GM18858 (cell line): ENCODE data around the gene SEC22C.
A peak's percentile ranks its signal among the peaks of the same experiment; 100 is the strongest.
"Not testable (repeated sequence)": the region's sequence is repeated elsewhere in the genome, so short reads cannot be mapped to it uniquely, and the experiment has no call there.

Experiments used
- ATAC-seq: cut with Tn5 transposase; IDR thresholded peaks from one replicate; pipeline ENCODE4 v1.9.1; 2021; ENCODE audit not compliant: unreplicated experiment

SEC22C gene

DNA sequence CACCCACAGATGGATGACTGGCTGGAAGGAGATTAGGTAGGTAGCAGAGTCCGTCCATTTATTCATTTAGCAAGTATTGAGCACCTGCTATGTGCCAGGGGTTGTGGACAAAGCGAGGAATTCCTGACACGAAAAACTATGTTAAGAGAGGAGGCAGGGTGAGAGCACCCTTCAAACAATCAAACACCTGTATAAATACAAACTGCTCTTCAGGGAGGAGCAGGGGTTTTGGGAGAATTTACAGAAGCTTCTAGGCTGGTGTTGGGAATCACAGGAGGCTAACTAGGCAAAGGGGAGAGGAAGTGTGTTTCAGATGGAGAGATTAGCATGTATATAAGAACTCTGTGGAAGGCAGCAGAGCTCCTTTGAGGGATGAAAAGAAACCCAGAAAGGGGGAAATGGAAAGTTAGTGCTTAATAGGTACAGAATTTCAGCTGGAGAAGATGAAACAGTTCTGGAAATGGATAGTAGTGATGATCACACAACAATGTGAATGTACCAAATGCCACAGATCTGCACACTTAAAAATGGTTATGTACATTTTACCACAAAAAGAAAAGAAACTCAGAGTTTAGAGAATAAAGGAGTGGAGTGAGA, 805 bp upstream of the SEC22C start:
- ATAC-seq: no peak

DNA sequence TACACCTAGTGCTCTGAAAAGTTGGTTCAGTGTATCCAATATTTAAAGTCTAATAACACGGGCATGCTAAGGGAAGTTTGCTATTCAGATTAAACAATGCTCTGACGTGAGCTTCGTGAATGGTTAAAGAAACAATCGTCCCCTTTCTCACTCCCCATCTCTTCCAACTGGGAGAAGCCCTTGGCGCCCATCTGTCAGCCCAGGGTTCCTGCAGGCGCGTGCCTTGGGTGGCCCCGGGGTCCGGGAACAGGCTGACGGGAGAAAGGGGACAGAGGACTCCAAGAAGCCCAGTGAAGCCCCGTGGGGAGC, 413 bp downstream of the SEC22C start:
- ATAC-seq: no peak

DNA sequence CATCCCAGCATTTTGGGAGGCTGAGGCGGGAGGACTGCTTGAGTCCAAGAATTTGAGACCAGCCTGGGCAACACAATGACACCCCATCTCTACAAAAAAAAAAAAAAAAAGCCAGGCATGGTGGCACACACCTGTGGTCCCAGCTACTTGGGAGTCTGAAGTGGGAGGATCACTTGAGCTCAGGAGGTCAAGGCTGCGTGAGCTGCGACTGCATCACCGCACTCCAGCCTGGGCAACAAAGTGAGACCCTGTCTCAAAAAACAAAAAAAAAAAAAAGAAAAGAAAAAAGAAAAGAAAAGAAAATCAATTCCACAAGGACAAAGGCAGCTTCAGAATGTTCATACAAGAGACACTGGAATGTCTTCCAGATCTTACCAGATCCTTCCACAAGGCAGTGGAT, 2.4 kb downstream of the SEC22C start:
- not testable (repeated sequence) for ATAC-seq

DNA sequence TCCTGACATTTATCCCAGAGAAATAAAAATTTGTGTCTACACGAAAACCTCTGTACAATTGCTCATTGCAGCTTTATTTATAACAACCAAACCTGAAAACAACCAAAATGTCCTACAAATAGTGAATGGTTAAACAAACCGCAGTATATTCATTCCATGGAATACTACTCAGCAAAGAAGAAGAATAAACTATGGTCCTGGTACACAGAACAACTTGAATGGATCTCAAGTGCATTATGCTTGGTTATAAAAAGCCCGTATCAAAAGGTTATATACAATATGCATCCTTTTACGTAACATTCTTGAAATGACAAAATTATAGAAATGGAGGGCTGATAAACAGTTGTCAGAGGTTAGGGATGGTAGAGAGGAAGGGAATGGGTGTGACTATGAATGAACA, 3.7 kb downstream of the SEC22C start:
- ATAC-seq: no peak

DNA sequence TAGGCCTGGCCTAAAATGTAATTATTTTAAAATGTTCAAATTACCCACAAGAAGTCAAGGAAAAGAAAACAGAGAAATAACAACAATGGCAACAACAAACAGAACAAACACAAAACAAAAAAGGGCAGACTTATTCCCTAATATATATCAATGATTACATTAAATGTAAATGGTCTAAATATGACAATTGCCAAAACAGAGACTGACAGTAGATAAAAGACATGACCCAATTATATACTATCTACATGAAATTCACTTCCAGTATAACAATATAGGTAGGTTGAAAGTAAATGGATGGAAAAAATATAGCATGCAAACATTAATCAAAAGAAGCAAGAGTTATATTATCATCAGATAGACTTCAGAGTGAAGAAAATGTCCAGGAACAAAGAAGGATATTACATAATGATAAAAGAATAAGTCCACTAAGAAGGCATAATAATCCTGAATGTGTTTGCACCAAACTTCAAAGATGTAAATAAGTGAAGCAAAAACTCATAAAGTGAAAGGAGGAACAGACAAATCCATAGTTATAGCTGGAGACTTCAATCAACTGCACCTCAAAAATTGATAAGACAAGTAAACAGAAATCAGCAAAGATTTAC, 6.5 kb downstream of the SEC22C start:
- ATAC-seq: no peak

DNA sequence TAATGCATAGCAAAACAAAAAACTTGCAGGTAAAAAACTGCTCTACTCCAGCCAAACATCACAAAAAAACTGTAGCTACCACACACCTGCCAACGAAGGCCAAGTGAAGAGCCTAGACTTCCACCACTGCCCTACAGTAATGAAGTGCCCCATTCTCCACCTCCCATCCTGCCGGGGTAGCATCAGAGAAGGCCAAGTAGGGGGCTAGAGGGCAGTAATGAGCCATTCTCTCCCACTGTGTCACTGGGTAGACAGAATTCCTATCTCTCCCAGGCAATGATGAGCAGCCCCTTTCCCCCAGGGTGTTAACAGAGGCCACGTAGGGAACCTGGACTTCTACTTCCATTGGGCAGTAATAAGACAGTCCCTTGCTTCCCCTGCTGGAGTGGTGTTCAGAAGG, 9.5 kb downstream of the SEC22C start:
- no peak for ATAC-seq

DNA sequence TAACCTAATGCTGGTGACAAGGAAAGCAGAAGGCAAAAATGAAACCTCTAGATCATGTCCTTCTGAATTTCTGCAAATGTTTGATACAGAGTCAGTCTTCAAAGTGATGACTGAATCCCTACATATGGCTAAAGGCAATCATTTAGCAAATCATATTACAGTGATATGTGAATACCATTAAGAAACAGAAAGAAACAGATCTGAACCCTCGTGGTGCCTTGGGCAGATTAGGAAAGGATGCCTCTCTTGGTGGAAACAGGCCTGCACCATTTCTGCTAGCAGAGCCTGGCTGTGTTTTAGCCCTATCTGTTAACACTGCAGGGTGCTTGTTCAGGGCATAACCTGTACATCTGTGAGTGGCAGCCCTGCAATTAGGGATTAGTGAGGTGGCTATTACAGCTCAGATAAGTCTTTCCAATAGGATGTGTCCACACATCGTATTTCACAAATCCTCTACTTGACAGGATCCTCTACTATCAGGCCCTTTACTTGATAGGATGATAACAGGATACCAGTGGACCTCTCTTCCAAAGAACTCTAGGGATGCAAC, 12.1 kb downstream of the SEC22C start:
- no peak for ATAC-seq

DNA sequence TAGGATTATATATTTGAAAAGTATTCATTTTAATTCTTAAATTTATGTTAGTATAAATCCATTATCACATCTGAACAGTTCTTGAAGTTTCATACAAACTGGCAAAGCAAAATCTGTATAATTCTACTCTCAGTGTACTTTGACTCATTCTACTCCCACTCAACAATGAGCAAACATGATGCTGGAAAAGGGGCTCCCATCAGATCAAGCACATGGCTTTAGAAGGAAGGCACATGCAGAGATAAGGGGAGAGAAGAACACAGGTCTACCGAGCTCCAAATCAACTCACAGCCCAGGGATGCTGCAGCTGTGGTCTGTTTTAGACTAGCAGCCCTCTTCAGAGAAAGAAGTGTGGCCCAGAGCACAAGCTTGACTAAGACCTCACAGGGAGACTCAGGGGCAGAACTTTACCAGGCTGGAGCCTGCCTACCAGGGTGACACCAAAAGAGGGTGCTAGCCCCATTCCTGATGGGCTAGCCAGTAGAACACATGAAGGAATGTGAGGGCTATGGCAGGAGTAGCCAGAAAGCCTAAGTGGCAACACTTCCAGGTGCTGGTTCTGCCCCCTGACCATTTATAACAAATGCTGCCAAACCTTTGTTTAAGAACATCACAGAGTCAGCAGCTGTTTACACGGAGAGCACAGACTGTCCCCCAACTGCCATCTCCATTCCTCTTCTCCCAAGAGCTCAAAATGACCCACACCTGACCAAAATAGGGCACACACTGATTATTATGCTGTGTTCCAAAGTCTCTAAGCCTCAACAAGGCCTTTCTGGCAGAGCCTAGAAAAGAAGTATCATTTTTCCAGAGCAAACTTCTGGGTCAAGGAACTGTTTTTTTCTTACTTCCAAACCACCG, 19.5 kb downstream of the SEC22C start:
- no peak for ATAC-seq

DNA sequence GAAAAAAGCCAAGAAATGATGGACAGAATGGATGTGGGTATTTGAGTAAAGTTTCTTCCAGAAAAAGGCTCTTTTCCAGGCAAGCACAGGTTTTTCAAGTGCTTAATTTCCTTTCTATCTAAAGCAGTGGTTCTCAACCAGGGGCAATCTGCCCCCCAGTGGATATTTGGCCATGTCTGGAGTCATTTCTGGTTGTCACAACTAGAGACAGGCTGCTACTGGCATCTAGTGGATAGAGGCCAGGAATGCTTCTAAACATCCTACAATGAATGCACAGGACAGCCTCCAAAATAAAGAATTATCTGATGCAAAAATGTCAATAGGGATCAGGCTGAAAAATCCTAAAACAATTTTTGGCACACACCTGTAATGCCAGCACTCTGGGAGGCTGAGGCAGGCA, 23.9 kb downstream of the SEC22C start:
- ATAC-seq: no peak

DNA sequence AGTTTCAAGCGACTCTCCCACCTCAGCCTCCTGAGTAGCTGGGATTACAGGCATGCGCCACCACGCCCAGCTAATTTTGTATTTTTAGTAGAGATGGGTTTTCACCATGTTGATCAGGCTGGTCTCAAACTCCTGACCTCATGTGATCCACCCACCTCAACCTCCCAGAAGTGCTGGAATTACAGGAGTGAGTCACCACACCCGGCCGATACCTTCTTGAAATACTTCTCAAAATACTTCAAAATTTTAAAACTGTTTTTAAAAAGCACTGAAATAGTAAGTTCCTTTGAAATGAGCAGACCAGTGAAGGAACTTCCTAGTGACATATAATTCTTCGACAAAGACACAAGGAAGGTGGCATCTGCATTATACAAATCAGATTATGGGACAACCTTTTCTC, 24.9 kb downstream of the SEC22C start:
- ATAC-seq: not testable (repeated sequence)

DNA sequence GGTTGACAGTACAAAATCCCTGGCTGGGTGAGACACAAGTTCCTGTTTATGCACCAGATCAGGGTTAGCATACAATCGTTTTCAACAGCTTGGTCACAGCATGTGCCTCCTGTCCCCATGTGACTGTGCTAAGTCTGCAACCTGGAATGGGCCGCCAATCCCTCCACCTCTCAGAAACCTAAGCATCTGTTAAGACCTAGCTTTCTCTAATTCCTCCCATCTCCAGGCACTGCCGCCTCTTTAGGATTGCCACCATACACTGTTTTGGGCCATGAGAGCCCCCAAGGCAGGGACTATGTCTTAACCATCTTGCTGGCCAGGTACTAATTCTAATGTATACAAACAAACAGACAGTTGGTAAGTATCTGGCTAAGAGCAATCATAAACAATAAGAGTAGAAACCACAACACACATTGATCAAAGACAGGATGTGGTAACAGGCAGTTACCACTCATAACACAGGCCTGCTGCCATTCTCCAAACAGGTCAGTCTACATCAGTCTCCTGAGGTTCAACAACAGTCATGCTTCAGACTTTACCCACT, 25.6 kb downstream of the SEC22C start:
- ATAC-seq: peak; percentile 78

DNA sequence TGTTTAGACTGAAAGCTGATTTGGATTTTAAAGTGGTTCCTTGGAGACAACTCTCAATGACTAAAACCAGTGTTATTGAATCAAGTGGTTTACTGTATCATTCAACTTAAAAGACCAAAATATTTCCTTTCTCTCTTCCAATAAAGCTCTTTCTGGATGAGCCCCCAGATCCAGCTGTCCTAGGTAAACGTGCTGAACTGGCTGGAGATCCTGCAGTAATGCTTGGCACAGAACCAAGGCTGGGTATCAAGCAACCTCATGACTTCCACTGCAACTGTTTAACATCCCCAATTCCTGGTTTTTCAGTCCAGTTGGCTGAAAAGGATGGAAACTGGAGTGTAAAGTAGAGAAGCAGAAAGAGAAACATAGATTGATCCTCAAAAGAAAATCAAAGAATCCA, 28.9 kb downstream of the SEC22C start:
- no peak for ATAC-seq

DNA sequence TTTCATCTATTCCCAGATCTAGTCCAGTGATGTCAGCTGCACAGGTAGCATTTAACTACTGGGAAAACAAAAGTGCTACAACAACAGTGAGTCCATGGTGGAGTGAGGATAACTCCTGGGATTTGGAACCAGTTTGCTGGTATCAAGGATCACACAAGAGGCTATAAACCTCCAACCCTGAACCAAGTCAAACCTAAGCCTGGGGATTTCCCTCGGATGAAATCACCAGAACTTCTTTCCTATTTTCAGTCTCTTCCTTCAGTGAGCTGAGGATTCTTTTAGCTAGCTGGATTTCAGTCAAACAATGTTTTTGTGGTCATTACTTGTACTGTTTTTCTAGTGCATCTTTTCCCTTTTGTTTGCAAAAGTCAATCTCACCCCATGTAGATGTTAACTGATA, 31.5 kb downstream of the SEC22C start:
- ATAC-seq: no peak

DNA sequence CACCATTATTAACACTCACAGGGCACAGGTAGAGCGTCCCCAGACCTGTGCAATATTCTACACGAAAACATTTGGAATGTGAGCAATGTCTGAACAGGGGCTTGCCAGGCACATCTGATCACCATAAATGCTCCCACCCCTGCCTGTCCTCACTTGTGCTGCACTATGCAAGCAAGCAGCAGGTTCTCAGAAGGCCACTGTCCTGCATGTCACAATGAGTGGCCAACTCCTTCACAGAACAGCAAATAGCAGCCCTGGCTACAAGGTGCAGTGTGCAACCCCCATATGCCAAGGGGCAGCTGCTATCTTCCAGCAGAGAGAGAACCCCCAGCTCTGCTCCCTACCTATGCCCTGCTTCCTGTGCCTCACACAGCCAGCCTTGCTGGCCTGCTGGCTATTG, 32.6 kb downstream of the SEC22C start:
- ATAC-seq: no peak

DNA sequence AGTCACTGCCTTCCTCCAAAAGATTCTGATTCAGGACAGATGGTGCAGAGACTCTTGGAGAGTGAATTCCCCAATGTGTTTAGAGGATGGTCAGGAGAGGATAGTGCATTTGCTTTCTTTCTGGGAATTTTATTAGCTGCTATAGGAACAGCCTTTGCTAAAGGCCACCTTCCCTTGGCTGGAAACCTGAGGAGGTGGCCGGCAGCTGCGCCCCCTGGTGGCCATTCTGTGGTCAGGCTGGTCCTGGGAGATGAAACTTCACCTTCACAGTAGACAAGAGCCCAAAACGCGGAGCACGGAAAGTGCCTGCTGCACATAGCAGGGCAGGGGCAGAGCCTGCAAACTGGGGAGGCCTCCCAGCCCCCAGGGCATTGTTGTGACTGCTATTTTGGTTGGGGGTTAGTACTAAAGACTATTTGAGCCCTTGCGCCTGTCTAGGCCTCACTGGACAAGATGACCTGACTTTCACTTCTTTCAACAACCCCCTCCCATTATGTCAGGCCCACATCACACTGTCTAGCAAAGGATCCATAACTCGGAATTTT, 34.3 kb downstream of the SEC22C start:
- no peak for ATAC-seq

DNA sequence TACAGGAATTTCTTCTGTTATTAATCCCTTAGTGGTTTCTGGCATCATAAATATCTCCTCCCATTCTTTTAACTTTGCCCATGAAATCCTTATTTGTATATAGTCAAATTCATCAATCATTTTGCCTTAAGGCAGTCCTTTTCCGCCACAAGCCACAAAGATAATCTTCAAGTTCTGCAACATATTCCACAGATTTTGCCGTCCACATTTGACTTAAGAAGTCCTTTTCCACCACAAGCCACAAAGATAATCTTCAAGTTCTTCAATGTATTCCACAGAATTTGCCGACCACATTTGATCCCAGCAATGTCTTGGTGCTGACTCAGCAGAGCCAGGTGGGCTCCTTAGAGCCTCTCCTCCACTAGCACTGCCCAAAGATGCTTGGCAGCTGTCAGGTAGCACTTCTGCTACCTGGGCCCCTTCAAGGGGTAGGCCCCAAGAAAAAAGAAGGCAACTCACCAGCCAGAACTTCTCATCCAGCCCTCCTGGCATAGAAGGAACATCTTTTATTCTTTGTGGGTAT, 35.0 kb downstream of the SEC22C start:
- ATAC-seq: no peak

DNA sequence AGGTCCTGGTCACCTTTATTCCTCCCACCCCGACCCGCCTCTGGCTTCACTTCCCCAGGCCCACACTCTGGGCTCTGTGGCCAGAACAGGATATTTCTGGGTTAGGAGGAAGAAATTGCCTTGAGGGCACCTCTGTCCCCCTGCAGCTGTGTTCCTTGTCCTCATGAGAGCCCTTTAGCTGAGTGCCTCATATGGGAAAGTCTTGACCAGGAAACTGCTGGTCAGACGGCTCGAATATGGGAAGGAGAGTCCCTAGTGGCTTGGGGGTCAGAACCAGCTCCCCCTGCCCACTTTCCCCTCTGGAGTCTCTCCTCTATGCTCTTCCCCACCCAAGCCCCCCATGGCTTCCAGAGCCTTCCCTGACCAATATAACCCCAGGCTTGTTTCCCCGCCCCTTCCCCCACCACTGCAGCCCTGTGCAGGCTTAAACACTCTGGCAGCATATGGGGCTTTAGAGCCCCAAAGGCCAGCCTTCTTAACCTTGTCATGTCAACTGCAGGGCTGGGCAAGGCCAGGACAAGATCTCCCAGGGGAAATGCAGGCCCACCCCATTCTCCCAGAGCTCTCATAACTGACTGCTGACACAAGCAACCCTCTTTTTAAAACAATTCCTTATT, 36.4 kb downstream of the SEC22C start:
- no peak for ATAC-seq

DNA sequence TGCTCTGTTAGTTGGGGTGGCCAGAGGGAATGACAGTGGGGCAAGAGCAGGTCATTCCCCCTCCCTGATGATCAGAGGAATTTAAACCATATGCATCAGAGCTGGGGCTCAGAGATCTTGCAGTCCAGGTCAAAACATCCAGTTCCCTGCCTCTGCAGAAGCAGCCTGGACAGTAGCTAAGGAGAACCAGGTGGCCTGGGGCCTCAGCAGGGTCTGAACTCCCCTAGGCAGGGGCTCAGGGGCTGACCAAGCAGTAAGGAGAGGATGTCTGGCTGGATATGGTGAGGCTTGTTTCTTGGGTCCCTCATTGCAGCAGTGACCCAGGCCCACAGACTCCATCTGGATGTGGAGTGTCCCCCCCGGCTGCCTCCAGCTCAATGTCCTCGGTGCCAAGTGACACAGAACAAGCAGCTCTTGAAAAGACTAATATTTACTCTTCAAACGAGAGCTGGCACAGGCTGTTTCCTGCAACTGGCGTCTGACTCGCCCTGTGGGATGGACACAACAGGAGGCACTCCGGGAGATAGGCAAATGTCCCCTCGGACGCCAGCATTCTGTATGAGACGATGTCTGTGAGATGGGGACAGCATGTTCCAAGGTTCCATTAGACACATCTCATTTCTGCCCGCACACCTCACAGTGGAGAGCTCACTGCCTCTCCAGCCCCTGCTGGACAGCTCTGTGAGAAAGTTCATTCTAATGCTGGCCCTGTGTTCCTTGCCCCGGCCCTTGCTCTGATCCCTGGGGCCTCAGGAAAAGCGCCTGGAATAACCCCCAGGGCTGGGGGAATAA, 37.1 kb downstream of the SEC22C start:
- ATAC-seq: no peak

DNA sequence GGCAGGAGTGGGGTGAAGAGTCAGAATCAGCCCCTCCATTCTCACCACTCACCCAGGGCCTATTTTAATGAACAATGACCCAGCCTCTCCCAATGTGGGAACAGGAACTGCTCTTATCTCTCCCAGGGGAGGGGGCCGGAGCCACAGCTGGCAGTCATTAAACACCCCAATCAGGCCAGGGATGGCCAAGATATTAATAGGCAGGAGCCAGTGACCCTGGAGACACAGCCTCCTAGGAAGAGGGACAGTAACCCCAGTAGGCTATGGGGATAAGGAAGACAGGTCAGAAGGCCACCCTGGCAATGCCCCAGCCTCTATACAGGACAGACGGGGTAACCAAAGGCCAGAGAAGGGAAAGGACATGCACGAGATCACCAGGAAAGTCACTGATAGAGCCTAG, 40.7 kb downstream of the SEC22C start:
- no peak for ATAC-seq
